OCI-LY1 (cell line): Measurements from ENCODE around the gene DBNL.

Source experiments
- H2AFZ ChIP-seq: fragments of 200-600 bp; sonication (generic), shearing (Covaris generic); 2 replicates; pipeline ENCODE4 v1.6.0; 2014; ENCODE audit warnings: antibody characterized with exemption, mild to moderate bottlenecking, low read length
- H3F3A ChIP-seq: fragments of 200-600 bp; sonication (generic), shearing (Covaris generic); 2 replicates; pipeline ENCODE4 v1.6.0; 2014; ENCODE audit warnings: mild to moderate bottlenecking, antibody characterized with exemption, low read length, moderate library complexity; ENCODE audit not compliant: insufficient read depth
- H3K27ac ChIP-seq: fragments of 200-600 bp; sonication (generic); 2 replicates; pipeline ENCODE4 v1.5.1; 2014; ENCODE audit warnings: low read length, mixed run types, mild to moderate bottlenecking, low read depth; ENCODE audit not compliant: poor library complexity, severe bottlenecking
- H3K27me3 ChIP-seq: fragments of 200-600 bp; sonication (generic); 2 replicates; pipeline ENCODE4 v1.6.0; 2014; ENCODE audit warnings: antibody characterized with exemption, mild to moderate bottlenecking, low read length, moderate library complexity; ENCODE audit not compliant: insufficient read depth
- H3K36me3 ChIP-seq: fragments of 200-600 bp; sonication (generic); 2 replicates; pipeline ENCODE4 v1.6.1; 2014; ENCODE audit warnings: mild to moderate bottlenecking, antibody characterized with exemption, low read length, moderate library complexity, mixed read lengths; ENCODE audit not compliant: insufficient read depth
- H3K4me1 ChIP-seq: fragments of 200-600 bp; sonication (generic); 2 replicates; pipeline ENCODE4 v1.5.1; 2014; ENCODE audit warnings: mild to moderate bottlenecking, low read length, moderate library complexity; ENCODE audit not compliant: insufficient read depth, severe bottlenecking
- H3K4me2 ChIP-seq: fragments of 200-600 bp; sonication (generic), shearing (Covaris generic); 2 replicates; pipeline ENCODE4 v1.6.1; 2014; ENCODE audit warnings: low read length
- H3K4me3 ChIP-seq: fragments of 200-600 bp; sonication (generic); 2 replicates; pipeline ENCODE4 v1.5.1; 2014; ENCODE audit warnings: low read length, low read depth, mild to moderate bottlenecking, mixed read lengths; ENCODE audit not compliant: poor library complexity, severe bottlenecking
- H3K79me2 ChIP-seq: fragments of 200-600 bp; shearing (Covaris generic); 2 replicates; pipeline ENCODE4 v1.6.1; 2016; ENCODE audit warnings: mixed run types, low read length, mixed read lengths; ENCODE audit not compliant: insufficient read depth
- H3K9ac ChIP-seq: fragments of 200-600 bp; sonication (generic), shearing (Covaris generic); 2 replicates; pipeline ENCODE4 v1.6.1; 2014; ENCODE audit warnings: mild to moderate bottlenecking, low read length, mixed read lengths
- H3K9me2 ChIP-seq: fragments of 200-600 bp; sonication (generic), shearing (Covaris generic); 2 replicates; pipeline ENCODE4 v1.6.1; 2014; ENCODE audit warnings: low read depth, mild to moderate bottlenecking, low read length, mixed read lengths
- H3K9me3 ChIP-seq: fragments of 200-600 bp; shearing (Covaris generic); 2 replicates; pipeline ENCODE4 v1.6.1; 2014; ENCODE audit warnings: low read length, mixed read lengths
- H4K20me1 ChIP-seq: fragments of 200-600 bp; sonication (generic), shearing (Covaris generic); 2 replicates; pipeline ENCODE4 v1.6.0; 2016; ENCODE audit warnings: mild to moderate bottlenecking, low read length; ENCODE audit not compliant: insufficient read depth
- CTCF ChIP-seq: fragments of 200-600 bp; sonication (generic), shearing (Covaris generic); IDR thresholded peaks from 2 replicates; pipeline ENCODE4 v1.5.1; 2017; ENCODE audit warnings: mild to moderate bottlenecking, antibody characterized with exemption, low read length, moderate library complexity, mixed read lengths
- EZH2 ChIP-seq: fragments of 200-600 bp; sonication (generic), shearing (Covaris generic); IDR thresholded peaks from 2 replicates; pipeline ENCODE4 v1.8.0; 2017; ENCODE audit warnings: borderline replicate concordance, mixed run types, mild to moderate bottlenecking, antibody characterized with exemption, low read length, moderate library complexity, mixed read lengths

The DBNL gene

GRCh38 chr7:44086627-44087026 lies 42.1 kb downstream of the DBNL start:
- H4K20me1 ChIP-seq: no peaks in the 10 kb centered on the region
- H3K79me2 ChIP-seq: no peaks in the 10 kb centered on the region
- H3K9ac ChIP-seq: no peak overlapping the region
- H3K4me2 ChIP-seq: no peak overlapping the region
- H2AFZ ChIP-seq: no peak overlapping the region
- H3K4me3 ChIP-seq: no peak overlapping the region
- no peaks in the 10 kb centered on the region for H3K27me3 ChIP-seq
- H3K4me1 ChIP-seq: peaks cover 46% of the 10 kb centered on the region
- H3K36me3 ChIP-seq: peaks cover 4% of the 10 kb centered on the region; the same call in 1 of the 2 replicates
- peaks cover 17% of the 10 kb centered on the region for H3F3A ChIP-seq
- H3K9me2 ChIP-seq: no peaks in the 10 kb centered on the region
- H3K9me3 ChIP-seq: no peaks in the 10 kb centered on the region
- peak overlapping the region; percentile 72 for H3K27ac ChIP-seq
- no peak for TF ChIP-seq EZH2
- no peak for TF ChIP-seq CTCF

GRCh38 chr7:44087911-44088838 lies 43.7 kb downstream of the DBNL start:
- Histone ChIP-seq H3K27ac (peak overlapping the region; percentile 72), H3K36me3 (no peaks in the 10 kb centered on the region), H3K4me3 (no peak overlapping the region), H3K79me2 (no peaks in the 10 kb centered on the region), H3K4me2 (no peak overlapping the region), H3K9me3 (no peaks in the 10 kb centered on the region), H4K20me1 (no peaks in the 10 kb centered on the region), H2AFZ (peak overlapping the region; percentile 38; the same call in 1 of the 2 replicates), H3F3A (peaks cover 16% of the 10 kb centered on the region), H3K9ac (peak overlapping the region; percentile 21), H3K27me3 (no peaks in the 10 kb centered on the region), H3K4me1 (peaks cover 54% of the 10 kb centered on the region), H3K9me2 (no peaks in the 10 kb centered on the region)
- TF ChIP-seq CTCF: no peak
- no peak for TF ChIP-seq EZH2

- Histone ChIP-seq H3K9me3 (no peaks in the 10 kb centered on the region), H3K36me3 (no peaks in the 10 kb centered on the region), H3K27me3 (no peaks in the 10 kb centered on the region), H3F3A (peaks cover 9% of the 10 kb centered on the region; the same call in 1 of the 2 replicates), H4K20me1 (no peaks in the 10 kb centered on the region), H3K4me2 (no peak overlapping the region), H3K4me1 (peaks cover 70% of the 10 kb centered on the region), H3K4me3 (no peak overlapping the region), H3K9ac (no peak overlapping the region; the same call in 1 of the 2 replicates), H3K79me2 (no peaks in the 10 kb centered on the region), H3K9me2 (no peaks in the 10 kb centered on the region), H2AFZ (no peak overlapping the region), H3K27ac (peak overlapping the region; percentile 96)
- TF ChIP-seq CTCF: no peak
- TF ChIP-seq EZH2: no peak
These were observed 48.7 kb downstream of the DBNL start for GRCh38 chr7:44093102-44093641.
